B cell (primary cell): ENCODE measurements around the gene AGBL2. TPM values are rescaled to one million over a fixed set of nuclear protein-coding genes. Genes with fewer than 3 reads are reported as not detected.

Experiments
- ATAC-seq: fragments of 200-7000 bp; cut with Tn5 transposase; one replicate; pipeline ENCODE4 v1.10.0; 2021; ENCODE audit warnings: low read depth, mild to moderate bottlenecking, moderate number of reproducible peaks, moderate library complexity
- CTCF ChIA-PET: fragments of 350-600 bp; sonication (Branson Sonifier 250); formaldehyde crosslinking; loops from one replicate; lab custom pipeline; 2021; ENCODE audit warnings: antibody characterized with exemption, inconsistent platforms; lab: Charles Lee
- POLR2A ChIA-PET: fragments of 350-600 bp; sonication (Branson Sonifier 250); formaldehyde crosslinking; loops from one replicate; lab custom pipeline; 2021; ENCODE audit warnings: antibody characterized with exemption; lab: Charles Lee
- DNase-seq: peaks from one replicate; pipeline ENCODE4 v3.0.0; 2013
- H2AFZ ChIP-seq: 2 replicates; pipeline ENCODE4 v1.6.1; 2012; ENCODE audit warnings: mild to moderate bottlenecking, low read depth, low read length; ENCODE audit not compliant: insufficient read depth, poor library complexity, severe bottlenecking
- H3K27ac ChIP-seq, 2 donors: 1 replicate in 1 of 2; 2 replicates in 1 of 2; pipeline ENCODE4 v1.5.1; 2012 to 2013; ENCODE audit warnings: low read length in 2 of 2, mild to moderate bottlenecking in 2 of 2, moderate library complexity in 1 of 2
- H3K27me3 ChIP-seq, 4 experiments: fragments of 200-600 bp in 1 of 4; sonication (generic) in 1 of 4; replicated peaks in 1 of 4; 1 replicate in 2 of 4; 2 replicates in 2 of 4; pipeline versions ENCODE4 v1.6.1 to v1.7.0; 2013 to 2016; ENCODE audit warnings: low read length in 3 of 4, mild to moderate bottlenecking in 2 of 4, mixed read lengths in 1 of 4, moderate library complexity in 1 of 4; ENCODE audit not compliant: insufficient read depth in 4 of 4, control insufficient read depth in 3 of 4; ENCODE audit errors: control extremely low read depth in 1 of 4
- H3K36me3 ChIP-seq, 2 experiments: replicated peaks in 1 of 2; 1 replicate in 1 of 2; 2 replicates in 1 of 2; pipeline versions ENCODE4 v1.6.1 to v1.7.1; 2013; ENCODE audit warnings: low read length in 1 of 2; ENCODE audit not compliant: insufficient read depth in 2 of 2, control insufficient read depth in 1 of 2; ENCODE audit errors: control extremely low read depth in 1 of 2, extremely low read depth in 1 of 2
- H3K4me1 ChIP-seq, 2 donors: fragments of 200-600 bp in 1 of 2; sonication (generic) in 1 of 2; 1 replicate in 1 of 2; 2 replicates in 1 of 2; pipeline versions ENCODE4 v1.5.1 to v1.6.1; 2013 to 2017; ENCODE audit warnings: low read length in 2 of 2; ENCODE audit not compliant: control insufficient read depth in 2 of 2, insufficient read depth in 2 of 2
- H3K4me2 ChIP-seq: replicated peaks from 2 replicates; pipeline ENCODE3; 2012; ENCODE audit warnings: mild to moderate bottlenecking, low read depth, low read length; ENCODE audit not compliant: poor library complexity, severe bottlenecking
- H3K4me3 ChIP-seq, 5 experiments: fragments of 200-600 bp in 1 of 5; sonication (generic) in 1 of 5; 1 replicate in 3 of 5; 2 replicates in 2 of 5; pipeline versions ENCODE4 v1.5.1 to v1.7.0; 2011 to 2016; ENCODE audit warnings: low read length in 4 of 5, mild to moderate bottlenecking in 4 of 5, low read depth in 2 of 5, control low read depth in 1 of 5, moderate library complexity in 1 of 5; ENCODE audit not compliant: insufficient read depth in 1 of 5; ENCODE audit errors: control extremely low read depth in 1 of 5, extremely low read depth in 1 of 5
- H3K79me2 ChIP-seq: fragments of 200-600 bp; sonication (generic); one replicate; pipeline ENCODE4 v1.6.0; 2016; ENCODE audit warnings: low read length; ENCODE audit not compliant: control insufficient read depth, insufficient read depth
- H3K9ac ChIP-seq: fragments of 200-600 bp; sonication (generic); 2 replicates; pipeline ENCODE4 v1.6.1; 2017; ENCODE audit warnings: mild to moderate bottlenecking, low read length, moderate library complexity
- H3K9me3 ChIP-seq, 3 donors: one replicate each; pipeline versions ENCODE4 v1.6.1 to v1.7.1; 2013; ENCODE audit warnings: low read length in 2 of 3; ENCODE audit not compliant: control insufficient read depth in 2 of 3, insufficient read depth in 1 of 3; ENCODE audit errors: control extremely low read depth in 1 of 3
- H4K20me1 ChIP-seq: 2 replicates; pipeline ENCODE4 v1.6.0; 2012; ENCODE audit warnings: mild to moderate bottlenecking, low read length; ENCODE audit not compliant: insufficient read depth, control insufficient read depth, poor library complexity, severe bottlenecking
- H3K27ac Mint-ChIP-seq: one replicate; pipeline ENCODE4 v1.8.0; 2021; ENCODE audit warnings: mixed read lengths
- H3K27me3 Mint-ChIP-seq: one replicate; pipeline ENCODE4 v1.8.0; 2021; ENCODE audit warnings: mixed read lengths
- H3K4me1 Mint-ChIP-seq: one replicate; pipeline ENCODE4 v1.8.0; 2021; ENCODE audit warnings: mixed read lengths
- H3K4me3 Mint-ChIP-seq: one replicate; pipeline ENCODE4 v1.8.0; 2021; ENCODE audit warnings: mixed read lengths
- H3K9me3 Mint-ChIP-seq: one replicate; pipeline ENCODE4 v1.8.0; 2022; ENCODE audit warnings: mixed read lengths; ENCODE audit not compliant: insufficient read depth
- CTCF ChIP-seq: fragments of 200-600 bp; IDR thresholded peaks from one replicate; pipeline ENCODE4 v1.8.0; 2022; ENCODE audit warnings: antibody characterized with exemption, mild to moderate bottlenecking
- EZH2 ChIP-seq: IDR thresholded peaks from 2 replicates; pipeline ENCODE4 v1.6.1; 2012; ENCODE audit warnings: borderline replicate concordance, low read depth, mild to moderate bottlenecking, moderate library complexity, low read length; ENCODE audit not compliant: insufficient read depth, poor library complexity, severe bottlenecking
- WGBS: methylation state at CpG from one replicate; pipeline ENCODE4 v1.1.5; 2013; ENCODE audit warnings: missing lambda C conversion rate; ENCODE audit not compliant: insufficient coverage; 5-methylcytosine and 5-hydroxymethylcytosine counted together
- intact Hi-C: fragments of 100-400 bp; cut with micrococcal nuclease; formaldehyde crosslinking; loops from one replicate; pipeline ENCODE4 v1.10.0; 2022
- polyA plus RNA-seq: library from polyadenylated mRNA; depleted of rRNA; stranded (reverse); fragments of >200 nt; gene quantifications from 2 replicates; pipeline ENCODE4 v1.2.3, GENCODE V29; 2012
- total RNA-seq, 2 donors: library from RNA; stranded (reverse); fragments of 120-200 nt in 1 of 2; gene quantifications; 1 replicate in 1 of 2; 2 replicates in 1 of 2; pipeline versions ENCODE4 v1.2.3 to v1.2.4, GENCODE V29; 2013 to 2022

AGBL2 gene
- total and polyA plus RNA-seq, 2 donors (not counting 1 experiment from before 2014, with no cell fraction given), result 13.6 to 28.6 TPM

GRCh38 chr11:47720651-47721050, 5.5 kb upstream of the AGBL2 start:
- ChIA-PET POLR2A (interaction anchor here (0.7 kb wide), 1 partner anchor 26 kb away, joined by 4 read pairs; no protein-coding TSS in a partner anchor), CTCF (interaction anchor here (0.6 to 0.8 kb wide), 2 partner anchors 9 to 195 kb away, joined by 5 read pairs; no protein-coding TSS in a partner anchor)
- peaks cover 7% of the 10 kb centered on the region for H3K79me2 ChIP-seq
- ATAC-seq (no peak), DNase-seq (no peak)
- Mint-ChIP-seq H3K9me3 (no peaks in the 10 kb centered on the region), H3K27ac (no peak overlapping the region), H3K27me3 (no peaks in the 10 kb centered on the region), H3K4me3 (no peak overlapping the region), H3K4me1 (no peaks in the 10 kb centered on the region)
- TF ChIP-seq EZH2 (no peak), CTCF (no peak)
- H3K27ac ChIP-seq, result no peak overlapping the region
- H3K9ac ChIP-seq, result no peak overlapping the region
- H3K4me1 ChIP-seq, result peaks cover under 1% of the 10 kb centered on the region in 2 donors
- no peaks in the 10 kb centered on the region for H3K27me3 ChIP-seq
- 95% methylated on average over 9 of the region's 12 CpGs for WGBS
- H2AFZ ChIP-seq, result no peak overlapping the region
- H3K4me2 ChIP-seq, result no peak overlapping the region
- no peaks in the 10 kb centered on the region for H4K20me1 ChIP-seq
- H3K4me3 ChIP-seq, result no peak overlapping the region
- peaks cover 15 to 81% of the 10 kb centered on the region in 2 experiments for H3K36me3 ChIP-seq
- intact Hi-C loops, result no loop called here
- H3K9me3 ChIP-seq, result no peaks in the 10 kb centered on the region

GRCh38 chr11:47716692-47717091, 1.5 kb upstream of the AGBL2 start:
- H3K79me2 ChIP-seq, result peaks cover 14% of the 10 kb centered on the region
- peaks cover 6 to 44% of the 10 kb centered on the region in 2 experiments for H3K36me3 ChIP-seq
- no peak overlapping the region for H3K4me3 Mint-ChIP-seq
- no peaks in the 10 kb centered on the region for H3K9me3 Mint-ChIP-seq
- no peak overlapping the region for H3K4me2 ChIP-seq
- no peak overlapping the region for H2AFZ ChIP-seq
- no peaks in the 10 kb centered on the region for H4K20me1 ChIP-seq
- H3K4me1 Mint-ChIP-seq, result peaks cover 14% of the 10 kb centered on the region
- H3K27me3 ChIP-seq, result no peaks in the 10 kb centered on the region
- ATAC-seq (no peak), DNase-seq (peak; percentile 23)
- H3K27ac Mint-ChIP-seq, result peak overlapping the region; percentile 32
- POLR2A ChIA-PET, result no interaction called here
- H3K27ac ChIP-seq, result peak overlapping the region in 1 of 2 donors; percentile 97
- WGBS, result 80% methylated on average over 3 of the region's 5 CpGs
- no peak overlapping the region for H3K4me3 ChIP-seq
- no peak for TF ChIP-seq CTCF
- TF ChIP-seq EZH2, result no peak
- CTCF ChIA-PET, result no interaction called here
- intact Hi-C loops, result loop anchor here (5.0 kb wide), 2 partner anchors 136 to 289 kb away; partner anchors contain the start of gene PSMC3
- peaks cover 11 to 15% of the 10 kb centered on the region in 2 donors for H3K4me1 ChIP-seq
- no peaks in the 10 kb centered on the region for H3K9me3 ChIP-seq
- no peaks in the 10 kb centered on the region for H3K27me3 Mint-ChIP-seq
- H3K9ac ChIP-seq, result no peak overlapping the region
